HG03457 (cell line): ENCODE results near the gene LRRFIP1.
"Not testable (repeated sequence)": the region's sequence is repeated elsewhere in the genome, so short reads cannot be mapped to it uniquely, and the experiment has no call there.

Experiments used
- ATAC-seq: cut with Tn5 transposase; IDR thresholded peaks from one replicate; pipeline ENCODE4 v1.9.1; 2021; ENCODE audit warnings: moderate number of reproducible peaks; ENCODE audit not compliant: unreplicated experiment

Gene LRRFIP1

GRCh38 chr2:237765122-237765521 is 137.7 kb downstream of the LRRFIP1 start:
- not testable (repeated sequence) for ATAC-seq

DNA sequence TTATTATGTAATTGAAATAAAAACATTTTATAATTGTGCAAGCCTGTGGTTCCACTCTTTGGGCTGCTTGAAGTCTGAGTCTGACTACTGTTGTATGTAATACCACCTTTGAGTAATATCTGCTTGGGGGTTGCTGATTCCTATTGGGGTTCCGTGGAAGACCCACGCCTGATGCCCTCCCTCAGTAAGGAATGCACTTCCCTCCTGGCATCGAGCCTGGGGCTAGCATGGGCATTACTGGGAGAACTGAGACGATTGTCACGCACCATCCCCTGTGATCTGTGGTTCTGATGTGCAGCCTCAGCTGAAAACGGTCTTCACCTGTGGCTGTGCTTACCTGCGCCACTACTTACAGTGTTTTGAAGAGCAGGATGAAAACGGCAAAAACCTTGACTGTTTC is 138.5 kb downstream of the LRRFIP1 start:
- no peak for ATAC-seq

- no peak for ATAC-seq
Measured at GRCh38 chr2:237766340-237766739, 139.0 kb downstream of the LRRFIP1 start.

- no peak for ATAC-seq
Measured at GRCh38 chr2:237772513-237772912, 145.1 kb downstream of the LRRFIP1 start.

GRCh38 chr2:237773826-237774225 is 146.4 kb downstream of the LRRFIP1 start:
- no peak for ATAC-seq

- ATAC-seq, result no peak
Measured at GRCh38 chr2:237774811-237775553, 147.6 kb downstream of the LRRFIP1 start.

GRCh38 chr2:237779521-237779920 is 152.1 kb downstream of the LRRFIP1 start:
- ATAC-seq, result no peak

DNA sequence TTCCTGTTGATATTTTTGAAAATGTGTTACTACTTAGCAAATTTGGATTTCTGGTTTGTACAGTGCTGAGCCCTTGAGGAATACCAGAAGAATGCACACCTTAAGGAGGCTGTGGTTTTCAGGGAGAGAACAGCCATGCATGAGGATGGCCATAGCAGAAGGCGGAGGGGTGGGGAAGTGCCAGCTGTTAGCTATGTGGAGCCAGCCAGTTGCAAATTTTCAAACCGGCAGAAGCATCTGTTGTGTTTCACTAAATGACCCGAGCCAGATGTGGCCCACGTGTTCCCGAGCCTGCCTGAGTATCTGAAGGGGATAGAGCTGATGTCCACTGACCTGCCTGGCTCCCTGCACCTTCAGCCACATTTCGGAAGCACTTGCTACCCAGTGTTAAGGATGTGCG is 154.8 kb downstream of the LRRFIP1 start:
- no peak for ATAC-seq

GRCh38 chr2:237783678-237784077 is 156.3 kb downstream of the LRRFIP1 start:
- ATAC-seq, result not testable (repeated sequence)

DNA sequence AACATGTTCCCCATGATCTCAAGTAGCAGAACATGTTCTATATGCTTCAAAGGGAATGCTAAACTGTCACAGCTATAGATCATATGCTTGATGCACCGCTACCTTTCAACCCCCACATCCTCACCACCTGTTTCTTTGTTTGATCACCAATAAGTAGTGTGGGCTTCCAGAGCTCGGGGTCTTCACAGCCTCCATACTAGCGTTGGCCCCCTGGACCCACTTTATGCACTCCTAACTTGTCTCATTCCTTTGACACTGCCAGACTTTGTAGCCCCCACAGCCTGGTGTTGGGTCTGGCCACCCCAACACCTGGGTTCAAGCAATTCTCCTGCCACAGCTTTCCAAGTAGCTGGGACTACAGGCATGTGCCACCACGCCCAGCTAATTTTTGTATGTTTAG is 159.5 kb downstream of the LRRFIP1 start:
- ATAC-seq, result no peak

DNA sequence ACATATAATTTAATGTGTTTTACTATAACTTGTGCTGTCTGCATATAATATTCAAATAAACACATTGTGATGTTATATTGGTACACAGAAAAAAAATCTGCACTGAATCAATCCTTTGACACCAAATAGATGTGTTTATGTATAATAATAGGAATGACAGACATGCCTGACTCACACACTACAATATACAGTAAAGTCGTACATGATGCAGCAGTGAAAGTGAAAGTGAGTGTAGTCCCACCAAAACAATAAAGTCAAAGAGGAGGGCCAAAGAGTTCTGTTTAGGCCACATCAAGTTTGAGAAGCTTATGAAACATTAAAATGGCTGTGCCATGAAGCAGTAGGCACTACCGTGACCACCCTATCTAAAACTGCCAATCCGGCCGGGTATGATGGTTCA is 163.0 kb downstream of the LRRFIP1 start:
- ATAC-seq, result no peak

- ATAC-seq, result no peak
Measured at GRCh38 chr2:237791977-237792727, 164.8 kb downstream of the LRRFIP1 start.

GRCh38 chr2:237797253-237797652 is 169.9 kb downstream of the LRRFIP1 start:
- ATAC-seq, result no peak

GRCh38 chr2:237798236-237799059 is 171.1 kb downstream of the LRRFIP1 start, which contains the start of gene RBM44:
Gene RBM44, plus strand, starts transcription at chr2:237798779. Its CDS starts 14,831 bp downstream, at chr2:237813610.
- ATAC-seq, result no peak

GRCh38 chr2:237799060-237799428 is 171.7 kb downstream of the LRRFIP1 start:
- no peak for ATAC-seq

GRCh38 chr2:237801466-237801865 is 174.1 kb downstream of the LRRFIP1 start:
- ATAC-seq, result no peak

DNA sequence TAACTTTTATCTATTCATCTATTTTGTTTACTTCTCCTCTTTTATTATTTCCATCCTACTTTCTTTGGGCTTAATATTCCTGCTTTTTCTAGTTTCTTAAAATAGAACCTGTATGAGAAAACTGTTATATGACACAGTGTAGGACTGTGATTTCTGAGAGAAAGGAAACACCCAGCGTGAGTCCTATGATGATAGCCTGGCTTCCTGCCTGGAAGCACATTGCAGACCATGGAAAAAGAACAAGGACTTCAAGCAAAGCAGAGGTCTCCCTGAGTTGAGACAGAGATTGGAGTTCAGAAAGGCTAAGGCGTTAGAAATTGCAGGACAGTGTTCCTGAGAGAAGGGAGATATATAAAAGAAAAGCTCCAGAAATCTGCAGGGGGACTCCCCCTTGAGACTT is 178.9 kb downstream of the LRRFIP1 start:
- ATAC-seq, result no peak

- ATAC-seq, result no peak
Measured at GRCh38 chr2:237815637-237816036, 188.2 kb downstream of the LRRFIP1 start.

GRCh38 chr2:237816531-237816930 is 189.1 kb downstream of the LRRFIP1 start:
- ATAC-seq, result no peak

DNA sequence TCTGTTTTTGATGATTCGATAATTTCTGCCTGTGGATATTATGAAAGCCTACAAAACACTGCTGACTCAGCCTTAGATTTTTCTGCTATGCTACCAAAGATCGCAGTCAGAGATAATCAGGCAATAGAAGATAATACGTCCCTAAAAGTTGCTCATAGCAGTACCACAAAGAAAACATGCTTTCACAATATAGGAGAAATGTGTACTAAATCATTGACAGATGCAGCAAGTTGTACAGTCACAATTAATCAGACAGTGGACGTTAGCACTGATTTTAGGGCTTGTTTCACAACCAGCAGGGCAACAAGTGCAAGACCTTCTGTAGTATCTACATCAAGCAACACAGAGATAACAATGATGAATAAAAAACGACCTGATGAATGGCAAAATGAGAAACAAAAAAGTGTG is 190.7 kb downstream of the LRRFIP1 start:
- no peak for ATAC-seq

- no peak for ATAC-seq
Measured at GRCh38 chr2:237819231-237819630, 191.8 kb downstream of the LRRFIP1 start.
